ENCODE results near the gene SLC35D2.

DNA sequence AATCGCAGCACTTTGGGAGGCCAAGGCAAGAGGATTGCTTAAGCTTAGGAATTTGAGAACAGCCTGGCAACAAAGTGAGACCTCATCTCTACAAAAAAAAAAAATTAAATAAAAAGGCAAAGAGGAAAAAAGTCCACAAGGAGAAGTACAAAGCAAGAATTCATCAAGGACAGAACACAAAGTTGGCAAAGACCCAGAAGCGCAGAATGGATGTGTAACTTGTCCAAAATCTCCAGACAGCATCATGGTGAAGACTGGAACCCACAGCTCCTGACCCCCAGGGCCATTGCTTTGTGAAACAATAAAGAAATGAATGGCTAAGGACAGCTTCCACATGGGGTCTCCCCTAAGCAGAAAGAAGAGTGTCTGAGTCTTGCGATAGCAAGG is 89.4 kb downstream of the SLC35D2 start:
- TF ChIP-seq, protein P1, sequence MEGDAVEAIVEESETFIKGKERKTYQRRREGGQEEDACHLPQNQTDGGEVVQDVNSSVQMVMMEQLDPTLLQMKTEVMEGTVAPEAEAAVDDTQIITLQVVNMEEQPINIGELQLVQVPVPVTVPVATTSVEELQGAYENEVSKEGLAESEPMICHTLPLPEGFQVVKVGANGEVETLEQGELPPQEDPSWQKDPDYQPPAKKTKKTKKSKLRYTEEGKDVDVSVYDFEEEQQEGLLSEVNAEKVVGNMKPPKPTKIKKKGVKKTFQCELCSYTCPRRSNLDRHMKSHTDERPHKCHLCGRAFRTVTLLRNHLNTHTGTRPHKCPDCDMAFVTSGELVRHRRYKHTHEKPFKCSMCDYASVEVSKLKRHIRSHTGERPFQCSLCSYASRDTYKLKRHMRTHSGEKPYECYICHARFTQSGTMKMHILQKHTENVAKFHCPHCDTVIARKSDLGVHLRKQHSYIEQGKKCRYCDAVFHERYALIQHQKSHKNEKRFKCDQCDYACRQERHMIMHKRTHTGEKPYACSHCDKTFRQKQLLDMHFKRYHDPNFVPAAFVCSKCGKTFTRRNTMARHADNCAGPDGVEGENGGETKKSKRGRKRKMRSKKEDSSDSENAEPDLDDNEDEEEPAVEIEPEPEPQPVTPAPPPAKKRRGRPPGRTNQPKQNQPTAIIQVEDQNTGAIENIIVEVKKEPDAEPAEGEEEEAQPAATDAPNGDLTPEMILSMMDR (IDR thresholded peaks at IDR 0.05): no peak
- TF ChIP-seq EP300 (IDR thresholded peaks at IDR 0.05) (no peak), POLR2A (IDR thresholded peaks at IDR 0.05) (no peak), POLR2AphosphoS5 (IDR thresholded peaks at IDR 0.05) (no peak)
